RWPE2 (cell line): ENCODE results near the gene ZBTB8OS.

Experiments
- ATAC-seq: fragments of 200-7000 bp; cut with Tn5 transposase; 3 replicates; pipeline ENCODE4 v1.9.1; 2021; ENCODE audit warnings: low read depth
- DNase-seq: peaks from one replicate; pipeline ENCODE4 v3.0.0-alpha.2; 2020; ENCODE audit warnings: low spot score
- H3K27ac ChIP-seq: fragments of 450-650 bp; 2 replicates; pipeline ENCODE4 v1.5.1; 2017; ENCODE audit warnings: mild to moderate bottlenecking; ENCODE audit not compliant: poor library complexity, severe bottlenecking
- H3K27me3 ChIP-seq: fragments of 250-450 bp; sonication (Bioruptor Pico); 2 replicates; pipeline ENCODE4 v1.5.1; 2021; ENCODE audit warnings: mild to moderate bottlenecking, moderate library complexity; ENCODE audit not compliant: insufficient read depth, poor library complexity, severe bottlenecking
- H3K36me3 ChIP-seq: fragments of 250-450 bp; sonication (Bioruptor Pico); 2 replicates; pipeline ENCODE4 v1.5.1; 2020; ENCODE audit warnings: low read depth, mild to moderate bottlenecking, moderate library complexity
- H3K4me1 ChIP-seq: fragments of 250-450 bp; sonication (Bioruptor Pico); 2 replicates; pipeline ENCODE4 v1.5.1; 2021; ENCODE audit warnings: mild to moderate bottlenecking, moderate library complexity; ENCODE audit not compliant: insufficient read depth, poor library complexity, severe bottlenecking
- H3K4me3 ChIP-seq: fragments of 250-450 bp; sonication (Bioruptor Pico); 2 replicates; pipeline ENCODE4 v1.5.1; 2021; ENCODE audit warnings: mild to moderate bottlenecking, moderate library complexity; ENCODE audit not compliant: severe bottlenecking
- H3K9me3 ChIP-seq: fragments of 250-450 bp; sonication (Bioruptor Pico); 2 replicates; pipeline ENCODE4 v1.5.1; 2021; ENCODE audit warnings: mild to moderate bottlenecking, moderate library complexity; ENCODE audit not compliant: severe bottlenecking
- CTCF ChIP-seq: fragments of 450-650 bp; IDR thresholded peaks from one replicate; pipeline ENCODE4 v1.5.1; 2017; ENCODE audit warnings: mild to moderate bottlenecking, moderate library complexity; ENCODE audit not compliant: poor library complexity, severe bottlenecking

Gene ZBTB8OS

GRCh38 chr1:32580348-32581017 lies 69.9 kb downstream of the ZBTB8OS start:
- Histone ChIP-seq H3K27me3 (no peaks in the 10 kb centered on the region), H3K4me3 (no peak overlapping the region), H3K27ac (no peak overlapping the region), H3K4me1 (no peaks in the 10 kb centered on the region), H3K36me3 (no peaks in the 10 kb centered on the region), H3K9me3 (no peaks in the 10 kb centered on the region)
- DNase-seq (no peak), ATAC-seq (no peak)
- no peak for TF ChIP-seq CTCF
